SU-DHL-6 (cell line): Measurements from ENCODE around the gene RCOR2.

Experiments
- H2AFZ ChIP-seq: fragments of 200-600 bp; sonication (generic); 2 replicates; pipeline ENCODE4 v1.6.1; 2014; ENCODE audit warnings: low read depth, mild to moderate bottlenecking, moderate library complexity, mixed read lengths, antibody characterized with exemption, low read length; ENCODE audit not compliant: severe bottlenecking
- H3F3A ChIP-seq: fragments of 200-600 bp; shearing (Covaris generic); 2 replicates; pipeline ENCODE4 v1.6.0; 2016; ENCODE audit warnings: antibody characterized with exemption, mild to moderate bottlenecking; ENCODE audit not compliant: insufficient read depth
- H3K27ac ChIP-seq: fragments of 200-600 bp; sonication (generic); 2 replicates; pipeline ENCODE4 v1.5.1; 2016; ENCODE audit warnings: low read depth, mild to moderate bottlenecking, low read length, moderate library complexity, mixed read lengths
- H3K27me3 ChIP-seq: fragments of 200-600 bp; sonication (generic), shearing (Covaris generic); 2 replicates; pipeline ENCODE4 v1.6.0; 2014; ENCODE audit warnings: mild to moderate bottlenecking, low read length
- H3K36me3 ChIP-seq: fragments of 200-600 bp; sonication (generic); 2 replicates; pipeline ENCODE4 v1.6.1; 2014; ENCODE audit warnings: mild to moderate bottlenecking, low read length, mixed read lengths
- H3K4me2 ChIP-seq: fragments of 300-600, 200-600 bp; shearing (Covaris generic), sonication (generic); 2 replicates; pipeline ENCODE4 v1.6.0; 2014; ENCODE audit warnings: low read length, low read depth, mild to moderate bottlenecking; ENCODE audit not compliant: poor library complexity, severe bottlenecking
- H3K4me3 ChIP-seq: fragments of 200-600 bp; sonication (generic); 2 replicates; pipeline ENCODE4 v1.5.1; 2014; ENCODE audit warnings: antibody characterized with exemption, low read length, mild to moderate bottlenecking, mixed read lengths; ENCODE audit not compliant: insufficient read depth, poor library complexity, severe bottlenecking
- H3K79me2 ChIP-seq: fragments of 200-600 bp; sonication (generic); 2 replicates; pipeline ENCODE4 v1.6.1; 2014; ENCODE audit warnings: mild to moderate bottlenecking, low read length, moderate library complexity; ENCODE audit not compliant: insufficient read depth
- H3K9ac ChIP-seq: fragments of 200-600 bp; sonication (generic); 2 replicates; pipeline ENCODE4 v1.7.0; 2014; ENCODE audit warnings: mild to moderate bottlenecking, low read length
- H3K9me2 ChIP-seq: fragments of 200-600 bp; sonication (generic); replicated peaks from 2 replicates; pipeline ENCODE4 v1.6.1; 2014; ENCODE audit warnings: low read length; ENCODE audit not compliant: insufficient read depth
- H3K9me3 ChIP-seq: fragments of 200-600 bp; sonication (generic); 2 replicates; pipeline ENCODE4 v1.6.1; 2014; ENCODE audit warnings: low read length, mixed read lengths; ENCODE audit not compliant: insufficient read depth
- H4K20me1 ChIP-seq: fragments of 200-600 bp; sonication (generic); 2 replicates; pipeline ENCODE4 v1.6.1; 2014; ENCODE audit warnings: low read depth, mild to moderate bottlenecking, antibody characterized with exemption, low read length, moderate library complexity, mixed read lengths
- EZH2phosphoT487 ChIP-seq: fragments of 200-600 bp; sonication (generic), shearing (Covaris generic); conservative IDR thresholded peaks from 2 replicates; pipeline ENCODE4 v1.6.1; 2018; ENCODE audit warnings: mild to moderate bottlenecking, antibody characterized with exemption, low read length, moderate library complexity, mixed read lengths
- TF ChIP-seq, protein P1 (sequence below): fragments of 200-600 bp; sonication (generic); IDR thresholded peaks from one replicate; pipeline ENCODE4 v1.5.1; 2017; ENCODE audit warnings: antibody characterized with exemption, mild to moderate bottlenecking, low read length, moderate library complexity; ENCODE audit not compliant: insufficient read depth, poor library complexity, severe bottlenecking

RCOR2 gene

DNA sequence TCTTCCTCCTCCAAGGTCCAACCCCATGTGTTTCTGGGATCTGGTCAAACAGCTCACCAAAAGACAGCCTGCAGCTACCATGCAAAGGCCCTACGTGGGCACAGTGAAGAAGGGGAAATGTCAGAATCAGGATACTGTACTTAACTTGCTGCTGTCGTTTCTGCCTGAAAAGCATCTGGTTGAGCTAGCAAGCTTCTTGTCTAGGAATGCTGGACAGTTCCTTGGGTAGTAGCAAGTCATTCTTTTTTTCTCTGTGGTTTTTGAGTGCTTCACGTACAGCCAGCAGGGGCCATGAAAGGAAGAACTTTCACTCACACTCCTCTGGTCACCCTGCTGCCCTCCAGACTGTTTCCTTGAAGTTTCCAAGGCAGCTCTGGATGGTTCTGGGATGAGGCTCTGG is 24.7 kb downstream of the RCOR2 start:
- no peak overlapping the region for H3K9ac ChIP-seq
- H3K4me2 ChIP-seq: no peak overlapping the region
- H3K27me3 ChIP-seq: no peaks in the 10 kb centered on the region
- peaks cover 7% of the 10 kb centered on the region for H4K20me1 ChIP-seq
- no peak overlapping the region for H3K27ac ChIP-seq
- H3K36me3 ChIP-seq: no peaks in the 10 kb centered on the region; the same call in 1 of the 2 replicates
- TF ChIP-seq EZH2phosphoT487: no peak
- TF ChIP-seq, protein P1, sequence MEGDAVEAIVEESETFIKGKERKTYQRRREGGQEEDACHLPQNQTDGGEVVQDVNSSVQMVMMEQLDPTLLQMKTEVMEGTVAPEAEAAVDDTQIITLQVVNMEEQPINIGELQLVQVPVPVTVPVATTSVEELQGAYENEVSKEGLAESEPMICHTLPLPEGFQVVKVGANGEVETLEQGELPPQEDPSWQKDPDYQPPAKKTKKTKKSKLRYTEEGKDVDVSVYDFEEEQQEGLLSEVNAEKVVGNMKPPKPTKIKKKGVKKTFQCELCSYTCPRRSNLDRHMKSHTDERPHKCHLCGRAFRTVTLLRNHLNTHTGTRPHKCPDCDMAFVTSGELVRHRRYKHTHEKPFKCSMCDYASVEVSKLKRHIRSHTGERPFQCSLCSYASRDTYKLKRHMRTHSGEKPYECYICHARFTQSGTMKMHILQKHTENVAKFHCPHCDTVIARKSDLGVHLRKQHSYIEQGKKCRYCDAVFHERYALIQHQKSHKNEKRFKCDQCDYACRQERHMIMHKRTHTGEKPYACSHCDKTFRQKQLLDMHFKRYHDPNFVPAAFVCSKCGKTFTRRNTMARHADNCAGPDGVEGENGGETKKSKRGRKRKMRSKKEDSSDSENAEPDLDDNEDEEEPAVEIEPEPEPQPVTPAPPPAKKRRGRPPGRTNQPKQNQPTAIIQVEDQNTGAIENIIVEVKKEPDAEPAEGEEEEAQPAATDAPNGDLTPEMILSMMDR: no peak
- H3K9me2 ChIP-seq: no peaks in the 10 kb centered on the region
- H3K9me3 ChIP-seq: no peaks in the 10 kb centered on the region
- peaks cover 59% of the 10 kb centered on the region for H3K79me2 ChIP-seq
- no peaks in the 10 kb centered on the region for H3F3A ChIP-seq
- H2AFZ ChIP-seq: no peak overlapping the region
- H3K4me3 ChIP-seq: no peak overlapping the region

DNA sequence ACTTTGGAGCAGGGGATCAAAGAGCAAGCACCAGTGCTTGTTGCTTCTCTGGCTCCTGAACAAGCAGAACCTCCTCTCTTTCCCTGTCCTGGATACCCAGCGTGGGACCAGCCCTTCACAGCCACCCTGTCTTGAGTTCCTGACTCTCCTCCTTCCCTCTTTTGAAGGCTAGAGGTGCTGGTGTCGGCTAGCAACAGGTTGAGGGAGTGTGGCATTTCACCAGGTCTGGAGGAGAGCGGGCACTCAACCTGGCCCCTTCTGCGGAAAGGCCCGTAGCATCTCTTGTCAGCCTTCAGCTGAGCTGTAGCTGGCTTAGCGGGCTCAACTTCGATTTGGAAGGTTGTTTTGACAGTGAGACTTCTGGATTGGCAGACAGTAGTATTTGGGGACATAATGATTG is 26.6 kb downstream of the RCOR2 start:
- H3K9me2 ChIP-seq: no peaks in the 10 kb centered on the region
- H3K9me3 ChIP-seq: no peaks in the 10 kb centered on the region
- H4K20me1 ChIP-seq: peaks cover 7% of the 10 kb centered on the region
- no peak overlapping the region for H3K4me2 ChIP-seq
- H2AFZ ChIP-seq: no peak overlapping the region
- no peak overlapping the region for H3K27ac ChIP-seq
- H3K27me3 ChIP-seq: no peaks in the 10 kb centered on the region
- peaks cover 69% of the 10 kb centered on the region for H3K79me2 ChIP-seq
- no peaks in the 10 kb centered on the region for H3F3A ChIP-seq
- TF ChIP-seq, protein P1: no peak
- no peak for TF ChIP-seq EZH2phosphoT487
- no peaks in the 10 kb centered on the region; the same call in 1 of the 2 replicates for H3K36me3 ChIP-seq
- H3K4me3 ChIP-seq: no peak overlapping the region
- H3K9ac ChIP-seq: no peak overlapping the region

DNA sequence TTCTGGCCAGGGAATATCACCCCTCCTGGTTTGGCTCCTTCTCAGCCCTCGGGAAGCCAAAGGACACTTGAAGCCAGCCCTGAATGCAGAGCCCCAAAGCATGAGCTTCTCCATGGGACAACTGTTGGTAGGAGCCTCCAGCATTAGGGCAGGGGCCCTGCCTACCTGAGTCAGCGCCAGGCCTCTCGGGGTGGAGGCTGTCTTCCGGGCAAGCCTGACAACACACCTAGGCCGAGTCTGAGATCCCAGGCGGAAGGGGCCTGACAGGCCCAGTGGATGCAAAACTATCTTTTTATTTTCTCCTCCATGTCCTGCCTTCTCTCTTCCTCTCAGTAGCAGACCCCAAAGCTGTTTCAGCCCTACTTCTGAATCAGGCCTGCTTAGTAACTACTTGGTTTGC is 27.6 kb downstream of the RCOR2 start:
- no peak overlapping the region for H3K4me3 ChIP-seq
- no peaks in the 10 kb centered on the region for H3K9me2 ChIP-seq
- H3K79me2 ChIP-seq: peaks cover 77% of the 10 kb centered on the region
- H3K36me3 ChIP-seq: no peaks in the 10 kb centered on the region
- no peaks in the 10 kb centered on the region for H3K27me3 ChIP-seq
- no peak overlapping the region for H2AFZ ChIP-seq
- H3K9ac ChIP-seq: no peak overlapping the region
- TF ChIP-seq, protein P1: no peak
- no peak for TF ChIP-seq EZH2phosphoT487
- peaks cover 7% of the 10 kb centered on the region for H4K20me1 ChIP-seq
- no peaks in the 10 kb centered on the region for H3F3A ChIP-seq
- no peak overlapping the region for H3K4me2 ChIP-seq
- no peaks in the 10 kb centered on the region for H3K9me3 ChIP-seq
- H3K27ac ChIP-seq: no peak overlapping the region
